ENCODE data around the gene FOXO1. TPM values are rescaled to one million over a fixed set of nuclear protein-coding genes. Genes with fewer than 3 reads are reported as not detected.
A peak's percentile ranks its signal among the peaks of the same experiment; 100 is the strongest.

FOXO1 gene
- total RNA-seq, 1 experiment from 2014 or later, result 37.7 TPM

- DNase-seq (ENCODE audit: unreplicated experiment), result no peak
- no peak for TF ChIP-seq CTCF (IDR thresholded peaks at IDR 0.05; ENCODE audit: unreplicated experiment)
- Mint-ChIP-seq H3K27ac (ENCODE audit: low read depth, unreplicated experiment) (peak overlapping the region; percentile 89), H3K4me1 (ENCODE audit: insufficient read depth, unreplicated experiment) (peaks cover 31% of the 10 kb centered on the region), H3K4me3 (ENCODE audit: unreplicated experiment) (peak overlapping the region; percentile 90), H3K27me3 (ENCODE audit: insufficient read depth, unreplicated experiment) (no peaks in the 10 kb centered on the region), H3K9me3 (ENCODE audit: unreplicated experiment) (peaks cover 7% of the 10 kb centered on the region), H3K36me3 (ENCODE audit: insufficient read depth, unreplicated experiment) (peaks cover 86% of the 10 kb centered on the region)
- ChIA-PET POLR2A (interaction anchor here (0.6 to 4.8 kb wide), 8 partner anchors 11 to 603 kb away, joined by 3 to 54 read pairs (median 5); no protein-coding TSS in a partner anchor), CTCF (interaction anchor here (0.6 to 0.7 kb wide), 3 partner anchors 596 to 725 kb away, joined by 3 to 4 read pairs (median 4); no protein-coding TSS in a partner anchor)
- BruUV-seq (replicated peaks), result no TSS peak
- intact Hi-C loops (cut with micrococcal nuclease), result loop anchor here (5.0 to 10.0 kb wide), 5 partner anchors 45 to 317 kb away; no protein-coding TSS in a partner anchor
Observed at GRCh38 chr13:40661875-40662665, 4.4 kb downstream of the FOXO1 start.

- DNase-seq (ENCODE audit: unreplicated experiment), result no peak
- H3K36me3 Mint-ChIP-seq (ENCODE audit: insufficient read depth, unreplicated experiment), result peaks cover 94% of the 10 kb centered on the region
- H3K27me3 Mint-ChIP-seq (ENCODE audit: insufficient read depth, unreplicated experiment), result no peaks in the 10 kb centered on the region
- CTCF ChIA-PET, result interaction anchor here (0.6 to 0.7 kb wide), 2 partner anchors 463 to 594 kb away, joined by 3 read pairs; no protein-coding TSS in a partner anchor
- peak overlapping the region; percentile 63 for H3K27ac Mint-ChIP-seq (ENCODE audit: low read depth, unreplicated experiment)
- POLR2A ChIA-PET, result interaction anchor here (0.6 to 2.2 kb wide), 7 partner anchors 9 to 540 kb away, joined by 3 to 16 read pairs (median 4); no protein-coding TSS in a partner anchor
- H3K9me3 Mint-ChIP-seq (ENCODE audit: unreplicated experiment), result peaks cover 7% of the 10 kb centered on the region
- no TSS peak for BruUV-seq (replicated peaks)
- H3K4me1 Mint-ChIP-seq (ENCODE audit: insufficient read depth, unreplicated experiment), result peaks cover 38% of the 10 kb centered on the region
- TF ChIP-seq CTCF (IDR thresholded peaks at IDR 0.05; ENCODE audit: unreplicated experiment), result no peak
- H3K4me3 Mint-ChIP-seq (ENCODE audit: unreplicated experiment), result peak overlapping the region; percentile 90
- intact Hi-C loops (cut with micrococcal nuclease), result loop anchor here (5.0 to 10.0 kb wide), 5 partner anchors 43 to 316 kb away; no protein-coding TSS in a partner anchor
Observed at GRCh38 chr13:40660692-40661091, 5.7 kb downstream of the FOXO1 start.

- Mint-ChIP-seq H3K27ac (ENCODE audit: low read depth, unreplicated experiment) (peak overlapping the region; percentile 63), H3K4me3 (ENCODE audit: unreplicated experiment) (peak overlapping the region; percentile 90), H3K36me3 (ENCODE audit: insufficient read depth, unreplicated experiment) (peaks cover 91% of the 10 kb centered on the region), H3K4me1 (ENCODE audit: insufficient read depth, unreplicated experiment) (peaks cover 38% of the 10 kb centered on the region), H3K9me3 (ENCODE audit: unreplicated experiment) (peaks cover 7% of the 10 kb centered on the region), H3K27me3 (ENCODE audit: insufficient read depth, unreplicated experiment) (no peaks in the 10 kb centered on the region)
- intact Hi-C loops (cut with micrococcal nuclease), result loop anchor here (5.0 to 10.0 kb wide), 5 partner anchors 43 to 315 kb away; no protein-coding TSS in a partner anchor
- peak; percentile 25 for DNase-seq (ENCODE audit: unreplicated experiment)
- no peak for TF ChIP-seq CTCF (IDR thresholded peaks at IDR 0.05; ENCODE audit: unreplicated experiment)
- no TSS peak for BruUV-seq (replicated peaks)
- CTCF ChIA-PET, result interaction anchor here (0.7 kb wide), 1 partner anchor 463 kb away, joined by 3 read pairs; no protein-coding TSS in a partner anchor
- POLR2A ChIA-PET, result interaction anchor here (1.0 to 2.2 kb wide), 6 partner anchors 10 to 546 kb away, joined by 3 to 16 read pairs (median 4); no protein-coding TSS in a partner anchor
Observed at GRCh38 chr13:40660141-40660664, 6.2 kb downstream of the FOXO1 start.

GRCh38 chr13:40657951-40658350, 8.5 kb downstream of the FOXO1 start:
- CTCF ChIA-PET, result interaction anchor here (0.6 kb wide), 2 partner anchors 10 to 115 kb away, joined by 3 to 4 read pairs; no protein-coding TSS in a partner anchor

More at GRCh38 chr13:40657951-40658350, 8.5 kb downstream of the FOXO1 start:
- DNase-seq (ENCODE audit: unreplicated experiment), result no peak
- Mint-ChIP-seq H3K27ac (ENCODE audit: low read depth, unreplicated experiment) (peak overlapping the region; percentile 73), H3K9me3 (ENCODE audit: unreplicated experiment) (peaks cover 7% of the 10 kb centered on the region), H3K27me3 (ENCODE audit: insufficient read depth, unreplicated experiment) (no peaks in the 10 kb centered on the region), H3K4me3 (ENCODE audit: unreplicated experiment) (peak overlapping the region; percentile 50), H3K36me3 (ENCODE audit: insufficient read depth, unreplicated experiment) (peaks cover 81% of the 10 kb centered on the region), H3K4me1 (ENCODE audit: insufficient read depth, unreplicated experiment) (peaks cover 38% of the 10 kb centered on the region)
- no TSS peak for BruUV-seq (replicated peaks)
- intact Hi-C loops (cut with micrococcal nuclease), result no loop called here
- POLR2A ChIA-PET, result interaction anchor here (0.7 to 1.5 kb wide), 2 partner anchors 15 to 436 kb away, joined by 3 to 6 read pairs; no protein-coding TSS in a partner anchor
- no peak for TF ChIP-seq CTCF (IDR thresholded peaks at IDR 0.05; ENCODE audit: unreplicated experiment)
